HEK293 (cell line): ENCODE data around the gene CXCL11.

Experiments used
- CTCF ChIA-PET: fragments of 350-600 bp; formaldehyde crosslinking; extraction: SDS; loops from one replicate; lab custom pipeline; 2021; ENCODE audit warnings: antibody characterized with exemption; lab: Yijun Ruan, JAX
- POLR2A ChIA-PET: fragments of 300-600 bp; formaldehyde crosslinking; extraction: SDS; loops from one replicate; lab custom pipeline; 2020; ENCODE audit warnings: antibody characterized with exemption, inconsistent platforms; lab: Yijun Ruan, JAX
- H3K27ac ChIP-seq: fragments of 200-500 bp; sonication (Bioruptor generic); 2 replicates; pipeline ENCODE4 v1.5.1; 2014; ENCODE audit warnings: low read depth, low read length, control low read depth, inconsistent platforms; ENCODE audit errors: extremely low read depth
- H3K36me3 ChIP-seq, 2 experiments: fragments of 200-500 bp in 1 of 2; sonication (Bioruptor generic) in 1 of 2; 1 replicate in 1 of 2; 2 replicates in 1 of 2; pipeline ENCODE4 v1.5.1; 2014 to 2017; ENCODE audit warnings: inconsistent platforms in 2 of 2, low read length in 2 of 2; ENCODE audit not compliant: control insufficient read depth in 2 of 2, insufficient read depth in 1 of 2
- H3K4me1 ChIP-seq: fragments of 200-500 bp; sonication (Bioruptor generic); 2 replicates; pipeline ENCODE4 v1.5.1; 2014; ENCODE audit warnings: mild to moderate bottlenecking, low read length, inconsistent platforms; ENCODE audit not compliant: control insufficient read depth, insufficient read depth
- H3K4me3 ChIP-seq: 2 replicates; pipeline ENCODE4 v1.5.1; 2011; ENCODE audit warnings: low read depth, mild to moderate bottlenecking, control low read depth, low read length, moderate library complexity
- H3K9me3 ChIP-seq: fragments of 200-500 bp; sonication (Bioruptor generic); 2 replicates; pipeline ENCODE4 v1.5.1; 2014; ENCODE audit warnings: low read depth, low read length, inconsistent platforms; ENCODE audit not compliant: control insufficient read depth, insufficient read depth
- BCL11A ChIP-seq: fragments of 450-650 bp; formaldehyde crosslinking; IDR thresholded peaks from 2 replicates; pipeline ENCODE4 v1.5.1; 2016; ENCODE audit warnings: low read depth, missing biosample characterization, missing genetic modification characterization
- KLF16 ChIP-seq: fragments of 450-650 bp; formaldehyde crosslinking; IDR thresholded peaks from 2 replicates; pipeline ENCODE4 v1.5.1; 2017; ENCODE audit warnings: missing biosample characterization, missing genetic modification characterization
- MEIS1 ChIP-seq: sonication (generic); formaldehyde crosslinking; IDR thresholded peaks from 2 replicates; pipeline ENCODE4 v1.8.1; 2022; ENCODE audit warnings: missing genetic modification reagents, mild to moderate bottlenecking, borderline replicate concordance
- SETDB1 ChIP-seq: IDR thresholded peaks from one replicate; pipeline ENCODE4 v1.6.1; 2017; ENCODE audit warnings: mild to moderate bottlenecking, low read length, moderate library complexity, mixed read lengths; ENCODE audit not compliant: insufficient read length
- SP7 ChIP-seq: fragments of 450-650 bp; formaldehyde crosslinking; IDR thresholded peaks from 2 replicates; pipeline ENCODE4 v1.5.1; 2016; ENCODE audit warnings: missing biosample characterization, missing genetic modification characterization
- TCF7L2 ChIP-seq: IDR thresholded peaks from 2 replicates; pipeline ENCODE4 v1.6.1; 2011; ENCODE audit warnings: low read depth, mild to moderate bottlenecking, inconsistent platforms, low read length, moderate library complexity, borderline replicate concordance
- TRIM28 ChIP-seq: IDR thresholded peaks from 2 replicates; pipeline ENCODE4 v1.6.1; 2011; ENCODE audit warnings: low read length, control low read depth, borderline replicate concordance
- YY1 ChIP-seq: fragments of 450-650 bp; formaldehyde crosslinking; IDR thresholded peaks from 2 replicates; pipeline ENCODE4 v1.5.1; 2018; ENCODE audit warnings: missing biosample characterization, missing genetic modification characterization
- ZBTB8A ChIP-seq: fragments of 450-650 bp; formaldehyde crosslinking; IDR thresholded peaks from 2 replicates; pipeline ENCODE4 v1.5.1; 2016; ENCODE audit warnings: missing biosample characterization, missing genetic modification characterization
- ZFP69B ChIP-seq: fragments of 450-650 bp; formaldehyde crosslinking; IDR thresholded peaks from 2 replicates; pipeline ENCODE4 v1.5.1; 2016; ENCODE audit warnings: missing biosample characterization, missing genetic modification characterization
- ZNF133 ChIP-seq: fragments of 450-650 bp; formaldehyde crosslinking; IDR thresholded peaks from 2 replicates; pipeline ENCODE4 v1.5.1; 2016; ENCODE audit warnings: missing biosample characterization, missing genetic modification characterization
- ZNF16 ChIP-seq: fragments of 450-650 bp; formaldehyde crosslinking; IDR thresholded peaks from 2 replicates; pipeline ENCODE4 v1.5.1; 2016; ENCODE audit warnings: low read depth, missing biosample characterization, missing genetic modification characterization
- ZNF248 ChIP-seq: fragments of 450-650 bp; formaldehyde crosslinking; IDR thresholded peaks from 2 replicates; pipeline ENCODE4 v1.5.1; 2017; ENCODE audit warnings: missing biosample characterization, missing genetic modification characterization
- ZNF324 ChIP-seq: fragments of 450-650 bp; formaldehyde crosslinking; IDR thresholded peaks from 2 replicates; pipeline ENCODE4 v1.5.1; 2016; ENCODE audit warnings: missing biosample characterization, missing genetic modification characterization
- ZNF37A ChIP-seq: fragments of 450-650 bp; IDR thresholded peaks from 2 replicates; pipeline ENCODE4 v1.5.1; 2018; ENCODE audit warnings: missing biosample characterization, missing genetic modification characterization
- ZNF404 ChIP-seq: fragments of 450-650 bp; formaldehyde crosslinking; IDR thresholded peaks from 2 replicates; pipeline ENCODE4 v1.5.1; 2017; ENCODE audit warnings: missing biosample characterization, missing genetic modification characterization
- ZNF514 ChIP-seq: fragments of 450-650 bp; formaldehyde crosslinking; IDR thresholded peaks from 2 replicates; pipeline ENCODE4 v1.5.1; 2016; ENCODE audit warnings: missing biosample characterization, missing genetic modification characterization
- ZNF701 ChIP-seq: fragments of 450-650 bp; formaldehyde crosslinking; IDR thresholded peaks from 2 replicates; pipeline ENCODE4 v1.5.1; 2016; ENCODE audit warnings: missing biosample characterization, missing genetic modification characterization
- ZNF837 ChIP-seq: fragments of 450-650 bp; formaldehyde crosslinking; IDR thresholded peaks from 2 replicates; pipeline ENCODE4 v1.5.1; 2016; ENCODE audit warnings: missing biosample characterization, missing genetic modification characterization
- TF ChIP-seq, protein P1 (sequence below): fragments of 450-650 bp; formaldehyde crosslinking; IDR thresholded peaks from 2 replicates; pipeline ENCODE4 v1.5.1; 2016; ENCODE audit warnings: missing biosample characterization, missing genetic modification characterization
- TF ChIP-seq, protein P2 (sequence below): sonication (generic); formaldehyde crosslinking; IDR thresholded peaks from 2 replicates; pipeline ENCODE4 v1.8.1; 2022; ENCODE audit warnings: mild to moderate bottlenecking, moderate library complexity, missing genetic modification reagents
- TF ChIP-seq, protein P3 (sequence below): fragments of 450-650 bp; formaldehyde crosslinking; IDR thresholded peaks from 2 replicates; pipeline ENCODE4 v1.5.1; 2016; ENCODE audit warnings: missing biosample characterization, missing genetic modification characterization
- TF ChIP-seq, protein P4 (sequence below): IDR thresholded peaks from 2 replicates; pipeline ENCODE4 v1.6.1; 2011; ENCODE audit warnings: mild to moderate bottlenecking, low read depth, low read length, borderline replicate concordance

CXCL11 gene

DNA sequence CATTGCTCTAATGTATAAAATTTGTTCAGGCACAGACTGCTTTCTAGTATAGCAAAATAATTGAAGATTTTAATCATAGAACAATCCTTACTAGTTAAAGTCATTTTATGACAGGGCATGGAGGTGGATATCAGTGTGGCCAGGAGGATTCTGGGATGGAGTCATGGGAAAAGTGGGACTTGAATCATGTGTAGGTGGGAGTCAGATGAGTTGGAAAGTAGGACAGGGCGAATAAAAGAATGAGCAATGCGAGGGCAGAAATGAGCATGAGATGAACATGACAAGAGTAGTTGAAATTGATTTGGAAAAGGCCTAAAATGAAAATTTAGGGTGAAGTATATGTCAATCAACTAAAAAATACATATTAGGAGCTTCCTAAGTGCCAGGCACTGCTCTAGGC is 37.9 kb downstream of the CXCL11 start:
- ChIA-PET CTCF (interaction anchor here (0.9 to 1.7 kb wide), 2 partner anchors 72 to 380 kb away, joined by 3 to 4 read pairs; no protein-coding TSS in a partner anchor), POLR2A (no interaction called here)
- TF ChIP-seq, protein P1, sequence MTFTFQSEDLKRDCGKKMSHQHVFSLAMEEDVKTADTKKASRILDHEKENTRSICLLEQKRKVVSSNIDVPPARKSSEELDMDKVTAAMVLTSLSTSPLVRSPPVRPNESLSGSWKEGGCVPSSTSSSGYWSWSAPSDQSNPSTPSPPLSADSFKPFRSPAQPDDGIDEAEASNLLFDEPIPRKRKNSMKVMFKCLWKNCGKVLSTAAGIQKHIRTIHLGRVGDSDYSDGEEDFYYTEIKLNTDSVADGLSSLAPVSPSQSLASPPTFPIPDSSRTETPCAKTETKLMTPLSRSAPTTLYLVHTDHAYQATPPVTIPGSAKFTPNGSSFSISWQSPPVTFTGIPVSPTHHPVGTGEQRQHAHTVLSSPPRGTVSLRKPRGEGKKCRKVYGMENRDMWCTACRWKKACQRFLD (tag by site-specific recombination) = no peak
- TF ChIP-seq MEIS1 (CRISPR knock-in tag) = no peak
- TF ChIP-seq, protein P2, sequence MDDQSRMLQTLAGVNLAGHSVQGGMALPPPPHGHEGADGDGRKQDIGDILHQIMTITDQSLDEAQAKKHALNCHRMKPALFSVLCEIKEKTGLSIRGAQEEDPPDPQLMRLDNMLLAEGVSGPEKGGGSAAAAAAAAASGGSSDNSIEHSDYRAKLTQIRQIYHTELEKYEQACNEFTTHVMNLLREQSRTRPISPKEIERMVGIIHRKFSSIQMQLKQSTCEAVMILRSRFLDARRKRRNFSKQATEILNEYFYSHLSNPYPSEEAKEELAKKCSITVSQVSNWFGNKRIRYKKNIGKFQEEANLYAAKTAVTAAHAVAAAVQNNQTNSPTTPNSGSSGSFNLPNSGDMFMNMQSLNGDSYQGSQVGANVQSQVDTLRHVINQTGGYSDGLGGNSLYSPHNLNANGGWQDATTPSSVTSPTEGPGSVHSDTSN (CRISPR knock-in tag) = no peak
- no peak for TF ChIP-seq ZNF248 (tag by site-specific recombination)
- Histone ChIP-seq H3K4me1 (no peaks in the 10 kb centered on the region), H3K27ac (no peak overlapping the region), H3K9me3 (no peaks in the 10 kb centered on the region), H3K36me3 (no peaks in the 10 kb centered on the region), H3K4me3 (no peak overlapping the region)

DNA sequence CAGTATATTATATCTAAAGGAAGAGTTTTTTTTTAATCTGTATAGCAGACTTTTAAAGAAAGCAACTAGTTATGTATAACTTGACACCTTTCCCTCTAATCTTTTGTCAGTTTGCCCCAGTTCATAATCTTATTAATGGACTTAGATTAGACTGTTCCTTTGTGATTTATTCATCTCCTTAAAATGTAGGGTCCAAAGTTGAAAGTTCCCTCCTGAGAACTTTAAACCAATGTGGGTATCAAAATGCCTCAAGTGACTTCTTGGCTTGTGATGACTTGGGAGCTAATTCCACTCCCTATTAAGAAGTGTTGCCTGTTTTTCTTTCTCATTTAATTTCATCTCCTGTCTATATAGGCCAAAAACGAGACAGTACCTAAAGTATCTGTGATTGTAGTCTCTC is 38.8 kb downstream of the CXCL11 start:
- H3K36me3 ChIP-seq = no peaks in the 10 kb centered on the region
- ChIA-PET CTCF (interaction anchor here (0.6 to 3.0 kb wide), 8 partner anchors 11 to 90 kb away, joined by 3 to 20 read pairs (median 4); partner anchors contain the start of gene CXCL9), POLR2A (no interaction called here)
- no peak for TF ChIP-seq ZNF37A (tag by site-specific recombination)
- TF ChIP-seq SP7 (tag by site-specific recombination) = no peak
- TF ChIP-seq ZNF404 = no peak
- TF ChIP-seq ZNF514 (tag by site-specific recombination) = no peak
- TF ChIP-seq, protein P2 (CRISPR knock-in tag) = no peak
- TF ChIP-seq, protein P3, sequence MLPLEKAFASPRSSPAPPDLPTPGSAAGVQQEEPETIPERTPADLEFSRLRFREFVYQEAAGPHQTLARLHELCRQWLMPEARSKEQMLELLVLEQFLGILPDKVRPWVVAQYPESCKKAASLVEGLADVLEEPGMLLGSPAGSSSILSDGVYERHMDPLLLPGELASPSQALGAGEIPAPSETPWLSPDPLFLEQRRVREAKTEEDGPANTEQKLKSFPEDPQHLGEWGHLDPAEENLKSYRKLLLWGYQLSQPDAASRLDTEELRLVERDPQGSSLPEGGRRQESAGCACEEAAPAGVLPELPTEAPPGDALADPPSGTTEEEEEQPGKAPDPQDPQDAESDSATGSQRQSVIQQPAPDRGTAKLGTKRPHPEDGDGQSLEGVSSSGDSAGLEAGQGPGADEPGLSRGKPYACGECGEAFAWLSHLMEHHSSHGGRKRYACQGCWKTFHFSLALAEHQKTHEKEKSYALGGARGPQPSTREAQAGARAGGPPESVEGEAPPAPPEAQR = no peak
- TF ChIP-seq ZBTB8A = no peak
- no peak for TF ChIP-seq ZNF133 (tag by site-specific recombination)
- TF ChIP-seq, protein P4, sequence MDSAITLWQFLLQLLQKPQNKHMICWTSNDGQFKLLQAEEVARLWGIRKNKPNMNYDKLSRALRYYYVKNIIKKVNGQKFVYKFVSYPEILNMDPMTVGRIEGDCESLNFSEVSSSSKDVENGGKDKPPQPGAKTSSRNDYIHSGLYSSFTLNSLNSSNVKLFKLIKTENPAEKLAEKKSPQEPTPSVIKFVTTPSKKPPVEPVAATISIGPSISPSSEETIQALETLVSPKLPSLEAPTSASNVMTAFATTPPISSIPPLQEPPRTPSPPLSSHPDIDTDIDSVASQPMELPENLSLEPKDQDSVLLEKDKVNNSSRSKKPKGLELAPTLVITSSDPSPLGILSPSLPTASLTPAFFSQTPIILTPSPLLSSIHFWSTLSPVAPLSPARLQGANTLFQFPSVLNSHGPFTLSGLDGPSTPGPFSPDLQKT = no peak
- no peak for TF ChIP-seq ZNF701
- no peak for TF ChIP-seq KLF16 (tag by site-specific recombination)
- TF ChIP-seq ZNF324 (tag by site-specific recombination) = no peak
- no peak for TF ChIP-seq ZNF837 (tag by site-specific recombination)
- no peak for TF ChIP-seq ZFP69B
- no peak for TF ChIP-seq TRIM28
- no peak for TF ChIP-seq ZNF16 (tag by site-specific recombination)
- no peak for TF ChIP-seq TCF7L2
- no peak for TF ChIP-seq SETDB1
- TF ChIP-seq YY1 = no peak
- TF ChIP-seq BCL11A (tag by site-specific recombination) = no peak
- TF ChIP-seq, all 188 proteins: peak for 0
- no peaks in the 10 kb centered on the region for H3K4me1 ChIP-seq
- H3K4me3 ChIP-seq = no peak overlapping the region
- H3K27ac ChIP-seq = no peak overlapping the region
- no peaks in the 10 kb centered on the region for H3K9me3 ChIP-seq
